WERI-Rb-1 (cell line): ENCODE results near the gene TRMT10A.

Experiments used
- DNase-seq: peaks from one replicate; pipeline ENCODE4 v3.0.0-alpha.2; 2020
- H3K27ac ChIP-seq: fragments of 250-450 bp; sonication (Bioruptor Pico); 2 replicates; pipeline ENCODE4 v1.5.1; 2020; ENCODE audit warnings: mild to moderate bottlenecking, moderate library complexity
- H3K27me3 ChIP-seq: fragments of 250-450 bp; sonication (Bioruptor Pico); 2 replicates; pipeline ENCODE4 v1.5.1; 2021; ENCODE audit warnings: mild to moderate bottlenecking, low read depth, moderate library complexity; ENCODE audit not compliant: insufficient read depth, severe bottlenecking
- H3K36me3 ChIP-seq: fragments of 250-450 bp; sonication (Bioruptor Pico); 2 replicates; pipeline ENCODE4 v1.5.1; 2020; ENCODE audit warnings: mild to moderate bottlenecking, moderate library complexity
- H3K4me3 ChIP-seq: 2 replicates; pipeline ENCODE4 v1.5.1; 2011; ENCODE audit warnings: low read depth, mild to moderate bottlenecking, control low read depth, low read length
- H3K9me3 ChIP-seq: fragments of 250-450 bp; sonication (Bioruptor Pico); 2 replicates; pipeline ENCODE4 v1.5.1; 2021; ENCODE audit warnings: mild to moderate bottlenecking, moderate library complexity; ENCODE audit not compliant: severe bottlenecking
- CTCF ChIP-seq: IDR thresholded peaks from 2 replicates; pipeline ENCODE4 v1.5.1; 2011; ENCODE audit warnings: low read depth, mild to moderate bottlenecking, control low read depth, inconsistent platforms, low read length

Gene TRMT10A

GRCh38 chr4:99586797-99587196 lies 23.0 kb upstream of the TRMT10A start:
- no peak overlapping the region for H3K4me3 ChIP-seq
- TF ChIP-seq CTCF, result no peak
- no peak overlapping the region for H3K27ac ChIP-seq
- no peaks in the 10 kb centered on the region for H3K27me3 ChIP-seq
- DNase-seq, result no peak
- H3K36me3 ChIP-seq, result no peaks in the 10 kb centered on the region
- H3K9me3 ChIP-seq, result no peaks in the 10 kb centered on the region

- TF ChIP-seq CTCF, result no peak
- no peak overlapping the region for H3K4me3 ChIP-seq
- H3K36me3 ChIP-seq, result no peaks in the 10 kb centered on the region
- H3K27ac ChIP-seq, result no peak overlapping the region
- H3K9me3 ChIP-seq, result no peaks in the 10 kb centered on the region
- DNase-seq, result no peak
- H3K27me3 ChIP-seq, result no peaks in the 10 kb centered on the region
These were observed 22.5 kb upstream of the TRMT10A start for GRCh38 chr4:99586322-99586721.

- no peak for TF ChIP-seq CTCF
- no peak for DNase-seq
- no peaks in the 10 kb centered on the region for H3K9me3 ChIP-seq
- H3K36me3 ChIP-seq, result no peaks in the 10 kb centered on the region
- H3K27me3 ChIP-seq, result no peaks in the 10 kb centered on the region
- H3K4me3 ChIP-seq, result no peak overlapping the region
- H3K27ac ChIP-seq, result no peak overlapping the region
These were observed 21.7 kb upstream of the TRMT10A start for GRCh38 chr4:99585516-99585915.

- no peak overlapping the region for H3K27ac ChIP-seq
- DNase-seq, result no peak
- no peaks in the 10 kb centered on the region for H3K36me3 ChIP-seq
- no peaks in the 10 kb centered on the region for H3K27me3 ChIP-seq
- no peak for TF ChIP-seq CTCF
- H3K4me3 ChIP-seq, result no peak overlapping the region
- no peaks in the 10 kb centered on the region for H3K9me3 ChIP-seq
These were observed 14.9 kb upstream of the TRMT10A start for GRCh38 chr4:99578714-99579113.

- Histone ChIP-seq H3K27ac (no peak within 1 kb of the TSS), H3K36me3 (no peaks in the 10 kb centered on the region), H3K4me3 (no peak within 1 kb of the TSS), H3K9me3 (no peaks in the 10 kb centered on the region), H3K27me3 (no peaks in the 10 kb centered on the region)
- DNase-seq, result no peak
- no peak for TF ChIP-seq CTCF
These were observed 10.9 kb upstream of the TRMT10A start, which contains the start of gene MTTP for GRCh38 chr4:99574530-99575324. MTTP (plus strand) TSS chr4:99574824; CDS start chr4:99574910, 86 bp downstream.
